ENCODE results near the gene NGEF.

GRCh38 chr2:232882085-232882484 is 131.0 kb downstream of the NGEF start:
- TF ChIP-seq EP300 (IDR thresholded peaks at IDR 0.05; ENCODE audit: low read depth): no peak
- TF ChIP-seq, protein P1, sequence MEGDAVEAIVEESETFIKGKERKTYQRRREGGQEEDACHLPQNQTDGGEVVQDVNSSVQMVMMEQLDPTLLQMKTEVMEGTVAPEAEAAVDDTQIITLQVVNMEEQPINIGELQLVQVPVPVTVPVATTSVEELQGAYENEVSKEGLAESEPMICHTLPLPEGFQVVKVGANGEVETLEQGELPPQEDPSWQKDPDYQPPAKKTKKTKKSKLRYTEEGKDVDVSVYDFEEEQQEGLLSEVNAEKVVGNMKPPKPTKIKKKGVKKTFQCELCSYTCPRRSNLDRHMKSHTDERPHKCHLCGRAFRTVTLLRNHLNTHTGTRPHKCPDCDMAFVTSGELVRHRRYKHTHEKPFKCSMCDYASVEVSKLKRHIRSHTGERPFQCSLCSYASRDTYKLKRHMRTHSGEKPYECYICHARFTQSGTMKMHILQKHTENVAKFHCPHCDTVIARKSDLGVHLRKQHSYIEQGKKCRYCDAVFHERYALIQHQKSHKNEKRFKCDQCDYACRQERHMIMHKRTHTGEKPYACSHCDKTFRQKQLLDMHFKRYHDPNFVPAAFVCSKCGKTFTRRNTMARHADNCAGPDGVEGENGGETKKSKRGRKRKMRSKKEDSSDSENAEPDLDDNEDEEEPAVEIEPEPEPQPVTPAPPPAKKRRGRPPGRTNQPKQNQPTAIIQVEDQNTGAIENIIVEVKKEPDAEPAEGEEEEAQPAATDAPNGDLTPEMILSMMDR (IDR thresholded peaks at IDR 0.05): no peak
- no peak for TF ChIP-seq POLR2AphosphoS5 (IDR thresholded peaks at IDR 0.05)
- no peak for TF ChIP-seq POLR2A (IDR thresholded peaks at IDR 0.05)

All from transverse colon (tissue), 4 donors.